RWPE1 (cell line): ENCODE results near the gene SCP2D1.

Experiments used
- CTCF ChIA-PET: fragments of 350-600 bp; sonication (Branson Sonifier 250); formaldehyde crosslinking; extraction: SDS; loops from one replicate; lab custom pipeline; 2021; lab: Yijun Ruan, JAX
- POLR2A ChIA-PET: fragments of 400-600 bp; formaldehyde crosslinking; extraction: SDS; loops from one replicate; lab custom pipeline; 2020; ENCODE audit warnings: antibody characterized with exemption; ENCODE audit not compliant: low non-redundant PET; lab: Yijun Ruan, JAX
- DNase-seq: peaks from one replicate; pipeline ENCODE4 v3.0.0; 2012; ENCODE audit warnings: low spot score
- H3K27ac ChIP-seq: fragments of 450-650 bp; 2 replicates; pipeline ENCODE4 v1.5.1; 2017
- TF ChIP-seq, protein P1 (sequence below): fragments of 450-650 bp; conservative IDR thresholded peaks from 2 replicates; pipeline ENCODE4 v1.5.1; 2017; ENCODE audit warnings: low read depth, mild to moderate bottlenecking

SCP2D1 gene

DNA sequence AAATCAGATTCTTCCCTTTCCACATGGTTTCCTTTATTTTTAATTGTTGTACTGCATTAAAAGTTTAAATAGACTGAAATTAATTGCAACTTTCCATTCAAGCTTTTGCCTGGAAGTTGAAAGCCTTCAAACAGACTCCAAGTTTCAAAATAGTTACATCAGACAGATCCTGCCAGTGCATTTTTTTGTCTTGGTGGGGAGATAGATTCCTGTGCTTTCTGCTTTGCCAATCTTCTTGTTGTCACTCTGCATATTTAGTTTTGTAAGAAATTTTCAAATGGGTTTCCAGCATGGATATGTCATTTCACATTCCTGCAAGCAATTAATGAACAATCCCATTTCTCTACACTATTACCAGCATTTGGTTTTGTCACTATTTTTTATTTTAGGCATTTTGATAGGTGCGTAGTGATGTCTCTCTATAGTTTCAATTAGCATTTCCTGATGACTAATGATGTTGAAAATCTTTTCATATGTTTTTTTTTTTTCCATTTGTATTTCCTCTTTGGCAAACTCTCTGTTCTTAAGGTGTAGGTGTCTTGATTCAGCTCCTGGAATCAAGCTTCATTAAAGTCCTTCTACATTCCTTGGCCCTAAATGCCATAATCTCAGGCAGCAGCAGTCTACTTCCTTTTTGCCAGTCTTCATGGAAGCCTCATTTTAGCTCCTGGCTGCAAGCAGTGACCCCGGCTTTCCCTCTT is 40.5 kb downstream of the SCP2D1 start:
- CTCF ChIA-PET = no interaction called here
- DNase-seq = no peak

GRCh38 chr20:18855882-18856281 is 42.3 kb downstream of the SCP2D1 start:
- ChIA-PET CTCF (no interaction called here), POLR2A (no interaction called here)
- no peak overlapping the region for H3K27ac ChIP-seq
- DNase-seq = no peak
- TF ChIP-seq, protein P1, sequence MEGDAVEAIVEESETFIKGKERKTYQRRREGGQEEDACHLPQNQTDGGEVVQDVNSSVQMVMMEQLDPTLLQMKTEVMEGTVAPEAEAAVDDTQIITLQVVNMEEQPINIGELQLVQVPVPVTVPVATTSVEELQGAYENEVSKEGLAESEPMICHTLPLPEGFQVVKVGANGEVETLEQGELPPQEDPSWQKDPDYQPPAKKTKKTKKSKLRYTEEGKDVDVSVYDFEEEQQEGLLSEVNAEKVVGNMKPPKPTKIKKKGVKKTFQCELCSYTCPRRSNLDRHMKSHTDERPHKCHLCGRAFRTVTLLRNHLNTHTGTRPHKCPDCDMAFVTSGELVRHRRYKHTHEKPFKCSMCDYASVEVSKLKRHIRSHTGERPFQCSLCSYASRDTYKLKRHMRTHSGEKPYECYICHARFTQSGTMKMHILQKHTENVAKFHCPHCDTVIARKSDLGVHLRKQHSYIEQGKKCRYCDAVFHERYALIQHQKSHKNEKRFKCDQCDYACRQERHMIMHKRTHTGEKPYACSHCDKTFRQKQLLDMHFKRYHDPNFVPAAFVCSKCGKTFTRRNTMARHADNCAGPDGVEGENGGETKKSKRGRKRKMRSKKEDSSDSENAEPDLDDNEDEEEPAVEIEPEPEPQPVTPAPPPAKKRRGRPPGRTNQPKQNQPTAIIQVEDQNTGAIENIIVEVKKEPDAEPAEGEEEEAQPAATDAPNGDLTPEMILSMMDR = no peak

More for the DNA sequence above, 40.5 kb downstream of the SCP2D1 start:
- POLR2A ChIA-PET = no interaction called here
- H3K27ac ChIP-seq = no peak overlapping the region
- TF ChIP-seq, protein P1 = no peak

DNA sequence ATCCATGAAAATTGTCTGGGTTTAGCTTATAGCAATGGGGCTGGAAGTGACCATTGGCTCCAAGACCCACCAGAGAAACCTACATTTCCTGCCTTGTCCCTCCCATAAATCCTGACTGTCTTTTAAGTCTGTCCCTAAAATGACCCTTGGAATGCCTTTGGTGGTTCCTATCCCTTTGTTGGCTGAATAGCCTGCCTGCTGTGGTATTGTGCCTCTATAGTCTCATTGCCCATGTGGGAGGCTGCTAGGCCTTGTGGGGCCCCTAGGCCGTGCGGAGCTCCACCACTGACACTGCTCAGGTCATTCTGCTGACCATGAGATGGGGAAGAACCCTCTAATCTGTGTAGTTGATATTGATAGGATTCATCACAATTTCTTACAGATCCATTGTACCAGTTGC is 43.3 kb downstream of the SCP2D1 start:
- no peak for DNase-seq
- TF ChIP-seq, protein P1 = no peak
- ChIA-PET CTCF (no interaction called here), POLR2A (no interaction called here)
- no peak overlapping the region for H3K27ac ChIP-seq

GRCh38 chr20:18857640-18858039 is 44.1 kb downstream of the SCP2D1 start:
- ChIA-PET CTCF (no interaction called here), POLR2A (no interaction called here)
- TF ChIP-seq, protein P1 = no peak
- H3K27ac ChIP-seq = no peak overlapping the region
- no peak for DNase-seq

DNA sequence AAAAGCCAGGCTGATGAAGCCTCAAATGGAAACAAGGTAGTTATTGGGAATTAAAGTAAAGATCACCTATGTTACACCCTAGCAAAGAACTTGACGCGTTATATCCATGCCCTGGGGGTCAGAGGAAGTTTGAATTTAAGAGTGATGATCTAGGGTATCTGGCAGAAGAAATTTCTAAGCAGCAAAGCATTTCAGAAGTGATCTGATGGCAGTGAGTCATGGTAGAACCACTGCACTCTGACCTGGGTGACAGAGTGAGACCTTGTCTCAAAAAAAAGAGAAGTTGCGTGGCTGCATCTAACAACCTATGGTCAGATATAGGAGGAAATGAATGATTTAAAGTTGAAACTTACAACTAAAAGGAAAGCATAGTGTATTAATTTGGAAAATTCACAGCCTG is 45.2 kb downstream of the SCP2D1 start:
- TF ChIP-seq, protein P1 = no peak
- ChIA-PET CTCF (no interaction called here), POLR2A (no interaction called here)
- no peak for DNase-seq
- no peak overlapping the region for H3K27ac ChIP-seq
